Duodenal mucosa (tissue), 2 donors: ENCODE measurements around the gene SAMD4A.

ENCODE experiments used
- H3K27ac ChIP-seq: one replicate; pipeline ENCODE4 v1.7.0; 2013; ENCODE audit warnings: low read depth, low read length
- H3K27me3 ChIP-seq, 2 donors: one replicate each; pipeline ENCODE4 v1.7.0; 2013; ENCODE audit warnings: low read length in 2 of 2, control low read depth in 1 of 2; ENCODE audit not compliant: insufficient read depth in 2 of 2, control insufficient read depth in 1 of 2
- H3K36me3 ChIP-seq, 2 donors: one replicate each; pipeline ENCODE4 v1.7.0; 2013; ENCODE audit warnings: low read length in 2 of 2, control low read depth in 1 of 2; ENCODE audit not compliant: insufficient read depth in 2 of 2, control insufficient read depth in 1 of 2
- H3K4me1 ChIP-seq, 2 donors: one replicate each; pipeline ENCODE4 v1.7.0; 2013; ENCODE audit warnings: low read length in 2 of 2, control low read depth in 1 of 2; ENCODE audit not compliant: insufficient read depth in 2 of 2, control insufficient read depth in 1 of 2
- H3K4me3 ChIP-seq, 2 donors: one replicate each; pipeline ENCODE4 v1.7.0; 2013; ENCODE audit warnings: low read length in 2 of 2, low read depth in 1 of 2
- H3K9ac ChIP-seq, 2 donors: one replicate each; pipeline ENCODE4 v1.7.0; 2013; ENCODE audit warnings: low read length in 2 of 2, low read depth in 1 of 2
- H3K9me3 ChIP-seq, 2 donors: one replicate each; pipeline ENCODE4 v1.7.0; 2013; ENCODE audit warnings: low read length in 2 of 2, control low read depth in 1 of 2; ENCODE audit not compliant: control insufficient read depth in 1 of 2

The SAMD4A gene

GRCh38 chr14:54676812-54677708, 110.1 kb downstream of the SAMD4A start:
- no peaks in the 10 kb centered on the region for H3K36me3 ChIP-seq
- H3K4me3 ChIP-seq: no peak overlapping the region
- no peaks in the 10 kb centered on the region for H3K27me3 ChIP-seq
- H3K4me1 ChIP-seq: peaks cover 0 to 9% of the 10 kb centered on the region in 2 donors
- no peak overlapping the region for H3K9ac ChIP-seq
- H3K27ac ChIP-seq: no peak overlapping the region
- H3K9me3 ChIP-seq: no peaks in the 10 kb centered on the region

GRCh38 chr14:54680651-54681050, 113.7 kb downstream of the SAMD4A start:
- H3K9me3 ChIP-seq: no peaks in the 10 kb centered on the region
- no peaks in the 10 kb centered on the region for H3K27me3 ChIP-seq
- no peak overlapping the region for H3K4me3 ChIP-seq
- no peak overlapping the region for H3K27ac ChIP-seq
- H3K4me1 ChIP-seq: peaks cover 0 to 3% of the 10 kb centered on the region in 2 donors
- H3K9ac ChIP-seq: no peak overlapping the region
- H3K36me3 ChIP-seq: no peaks in the 10 kb centered on the region

- Histone ChIP-seq H3K27ac (no peak overlapping the region), H3K36me3 (no peaks in the 10 kb centered on the region), H3K4me3 (no peak overlapping the region), H3K4me1 (peaks cover 0 to 7% of the 10 kb centered on the region in 2 donors), H3K9me3 (no peaks in the 10 kb centered on the region), H3K27me3 (no peaks in the 10 kb centered on the region), H3K9ac (no peak overlapping the region)
Measured at GRCh38 chr14:54681811-54682261, 114.9 kb downstream of the SAMD4A start.

- H3K4me3 ChIP-seq: no peak overlapping the region
- no peaks in the 10 kb centered on the region for H3K9me3 ChIP-seq
- no peaks in the 10 kb centered on the region for H3K36me3 ChIP-seq
- peaks cover 0 to 7% of the 10 kb centered on the region in 2 donors for H3K4me1 ChIP-seq
- no peak overlapping the region for H3K9ac ChIP-seq
- H3K27me3 ChIP-seq: no peaks in the 10 kb centered on the region
- no peak overlapping the region for H3K27ac ChIP-seq
Measured at GRCh38 chr14:54682578-54682977, 115.7 kb downstream of the SAMD4A start.

- no peaks in the 10 kb centered on the region for H3K27me3 ChIP-seq
- H3K4me3 ChIP-seq: no peak overlapping the region
- H3K9ac ChIP-seq: no peak overlapping the region
- H3K9me3 ChIP-seq: no peaks in the 10 kb centered on the region
- H3K36me3 ChIP-seq: no peaks in the 10 kb centered on the region
- no peak overlapping the region for H3K27ac ChIP-seq
- H3K4me1 ChIP-seq: peaks cover 0 to 7% of the 10 kb centered on the region in 2 donors
Measured at GRCh38 chr14:54683882-54684794, 117.2 kb downstream of the SAMD4A start.

GRCh38 chr14:54685286-54685845, 118.4 kb downstream of the SAMD4A start:
- peaks cover 0 to 7% of the 10 kb centered on the region in 2 donors for H3K4me1 ChIP-seq
- H3K36me3 ChIP-seq: no peaks in the 10 kb centered on the region
- H3K9ac ChIP-seq: no peak overlapping the region
- H3K9me3 ChIP-seq: no peaks in the 10 kb centered on the region
- H3K27ac ChIP-seq: no peak overlapping the region
- H3K4me3 ChIP-seq: no peak overlapping the region
- no peaks in the 10 kb centered on the region for H3K27me3 ChIP-seq

GRCh38 chr14:54686219-54686870, 119.4 kb downstream of the SAMD4A start:
- no peaks in the 10 kb centered on the region for H3K9me3 ChIP-seq
- no peaks in the 10 kb centered on the region for H3K27me3 ChIP-seq
- no peak overlapping the region for H3K9ac ChIP-seq
- no peaks in the 10 kb centered on the region for H3K36me3 ChIP-seq
- H3K4me1 ChIP-seq: peaks cover 0 to 7% of the 10 kb centered on the region in 2 donors
- H3K27ac ChIP-seq: peak overlapping the region; percentile 39
- no peak overlapping the region for H3K4me3 ChIP-seq

- Histone ChIP-seq H3K9ac (no peak overlapping the region), H3K27ac (peak overlapping the region; percentile 39)
Measured at GRCh38 chr14:54686871-54687749, 120.2 kb downstream of the SAMD4A start.

GRCh38 chr14:54687750-54688119, 120.8 kb downstream of the SAMD4A start:
- no peaks in the 10 kb centered on the region for H3K36me3 ChIP-seq
- no peak overlapping the region for H3K4me3 ChIP-seq
- H3K9ac ChIP-seq: no peak overlapping the region
- no peak overlapping the region for H3K27ac ChIP-seq
- peaks cover 0 to 7% of the 10 kb centered on the region in 2 donors for H3K4me1 ChIP-seq
- H3K9me3 ChIP-seq: no peaks in the 10 kb centered on the region
- no peaks in the 10 kb centered on the region for H3K27me3 ChIP-seq

More at GRCh38 chr14:54686871-54687749, 120.2 kb downstream of the SAMD4A start:
- H3K4me3 ChIP-seq: no peak overlapping the region
- no peaks in the 10 kb centered on the region for H3K27me3 ChIP-seq
- H3K9me3 ChIP-seq: no peaks in the 10 kb centered on the region
- peaks cover 0 to 7% of the 10 kb centered on the region in 2 donors for H3K4me1 ChIP-seq
- H3K36me3 ChIP-seq: no peaks in the 10 kb centered on the region
